MM.1S (cell line): ENCODE data around the gene ZBTB47.

ENCODE experiments used
- DNase-seq: peaks from one replicate; pipeline ENCODE4 v3.0.0-alpha.2; 2015
- H2AFZ ChIP-seq: fragments of 300-600 bp; sonication (generic); 2 replicates; pipeline ENCODE4 v1.6.0; 2016; ENCODE audit warnings: antibody characterized with exemption, low read length
- H3F3A ChIP-seq: fragments of 300-600 bp; sonication (generic); 2 replicates; pipeline ENCODE4 v1.6.1; 2016; ENCODE audit warnings: mild to moderate bottlenecking, antibody characterized with exemption, low read length, moderate library complexity, mixed read lengths; ENCODE audit not compliant: insufficient read depth
- H3K27ac ChIP-seq: fragments of 300-600 bp; sonication (generic); 2 replicates; pipeline ENCODE4 v1.5.1; 2016; ENCODE audit warnings: mild to moderate bottlenecking, low read length
- H3K27me3 ChIP-seq: fragments of 300-600 bp; sonication (generic); replicated peaks from 2 replicates; pipeline ENCODE4 v1.6.0; 2016; ENCODE audit warnings: low read length; ENCODE audit not compliant: insufficient read depth
- H3K36me3 ChIP-seq: fragments of 300-600 bp; sonication (generic); replicated peaks from 2 replicates; pipeline ENCODE4 v1.6.1; 2016; ENCODE audit warnings: mild to moderate bottlenecking, low read length, mixed read lengths; ENCODE audit not compliant: insufficient read depth
- H3K4me1 ChIP-seq: fragments of 300-600 bp; sonication (generic); 2 replicates; pipeline ENCODE4 v1.6.1; 2016; ENCODE audit warnings: low read length, mixed read lengths
- H3K4me2 ChIP-seq: fragments of 300-600 bp; sonication (generic); 2 replicates; pipeline ENCODE4 v1.6.0; 2016; ENCODE audit warnings: low read depth, low read length
- H3K4me3 ChIP-seq: fragments of 300-600 bp; sonication (generic); 2 replicates; pipeline ENCODE4 v1.5.1; 2016; ENCODE audit warnings: low read length, mixed read lengths
- H3K79me2 ChIP-seq: fragments of 300-600 bp; sonication (generic); 2 replicates; pipeline ENCODE4 v1.6.1; 2016; ENCODE audit warnings: mixed run types, low read length, mixed read lengths
- H3K9ac ChIP-seq: fragments of 300-600 bp; sonication (generic); 2 replicates; pipeline ENCODE4 v1.6.1; 2016; ENCODE audit warnings: low read length, mixed read lengths
- H3K9me2 ChIP-seq: fragments of 300-600 bp; sonication (generic); replicated peaks from 2 replicates; pipeline ENCODE4 v1.6.1; 2016; ENCODE audit warnings: mild to moderate bottlenecking, low read length, mixed read lengths; ENCODE audit not compliant: insufficient read depth
- H3K9me3 ChIP-seq: fragments of 300-600 bp; sonication (generic); replicated peaks from 2 replicates; pipeline ENCODE4 v1.6.1; 2016; ENCODE audit warnings: mild to moderate bottlenecking, low read length, mixed read lengths; ENCODE audit not compliant: insufficient read depth
- H4K20me1 ChIP-seq: fragments of 300-600 bp; sonication (generic); 2 replicates; pipeline ENCODE4 v1.6.1; 2016; ENCODE audit warnings: mild to moderate bottlenecking, low read length, moderate library complexity, mixed read lengths; ENCODE audit not compliant: insufficient read depth
- EZH2 ChIP-seq: fragments of 300-600 bp; sonication (generic); optimal IDR thresholded peaks from 2 replicates; pipeline ENCODE3; 2017; ENCODE audit warnings: low read depth, mild to moderate bottlenecking, antibody characterized with exemption, low read length, mixed read lengths
- EZH2phosphoT487 ChIP-seq: fragments of 300-600 bp; sonication (generic); IDR thresholded peaks from 2 replicates; pipeline ENCODE4 v1.6.1; 2018; ENCODE audit warnings: antibody characterized with exemption, low read length
- TF ChIP-seq, protein P1 (sequence below): fragments of 300-600 bp; sonication (generic); IDR thresholded peaks from 2 replicates; pipeline ENCODE4 v1.5.1; 2016; ENCODE audit warnings: antibody characterized with exemption, low read length, mixed read lengths

The ZBTB47 gene

DNA sequence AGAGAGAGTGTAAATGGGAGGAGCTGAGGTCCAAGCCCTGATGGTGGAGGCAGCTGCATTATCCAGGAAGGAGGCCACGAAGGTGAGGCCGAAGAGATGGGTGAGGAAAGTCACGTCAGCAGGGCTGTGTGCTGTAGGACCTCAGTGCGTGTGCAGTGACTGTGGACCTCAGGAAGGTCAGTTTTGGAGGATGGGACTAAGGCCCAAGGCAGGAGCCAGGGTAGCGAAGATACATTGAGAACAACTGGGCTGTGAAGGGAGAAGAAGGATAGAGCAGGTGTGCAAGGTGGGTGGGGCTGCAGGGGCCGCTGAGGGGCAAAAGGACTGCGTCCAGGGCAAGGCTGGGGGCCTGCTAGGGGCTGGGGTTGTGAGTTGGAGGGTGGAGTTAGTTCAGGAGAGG lies 36.7 kb downstream of the ZBTB47 start:
- Histone ChIP-seq H3K4me3 (no peak overlapping the region), H4K20me1 (no peaks in the 10 kb centered on the region), H3K27ac (no peak overlapping the region), H3K36me3 (no peaks in the 10 kb centered on the region), H2AFZ (no peak overlapping the region), H3K79me2 (no peaks in the 10 kb centered on the region), H3K9me2 (no peaks in the 10 kb centered on the region), H3K9me3 (no peaks in the 10 kb centered on the region), H3K4me2 (no peak overlapping the region), H3K4me1 (no peaks in the 10 kb centered on the region), H3F3A (no peaks in the 10 kb centered on the region), H3K9ac (no peak overlapping the region), H3K27me3 (peaks cover 5% of the 10 kb centered on the region)
- DNase-seq, result no peak
- no peak for TF ChIP-seq EZH2phosphoT487
- TF ChIP-seq EZH2, result no peak
- TF ChIP-seq, protein P1, sequence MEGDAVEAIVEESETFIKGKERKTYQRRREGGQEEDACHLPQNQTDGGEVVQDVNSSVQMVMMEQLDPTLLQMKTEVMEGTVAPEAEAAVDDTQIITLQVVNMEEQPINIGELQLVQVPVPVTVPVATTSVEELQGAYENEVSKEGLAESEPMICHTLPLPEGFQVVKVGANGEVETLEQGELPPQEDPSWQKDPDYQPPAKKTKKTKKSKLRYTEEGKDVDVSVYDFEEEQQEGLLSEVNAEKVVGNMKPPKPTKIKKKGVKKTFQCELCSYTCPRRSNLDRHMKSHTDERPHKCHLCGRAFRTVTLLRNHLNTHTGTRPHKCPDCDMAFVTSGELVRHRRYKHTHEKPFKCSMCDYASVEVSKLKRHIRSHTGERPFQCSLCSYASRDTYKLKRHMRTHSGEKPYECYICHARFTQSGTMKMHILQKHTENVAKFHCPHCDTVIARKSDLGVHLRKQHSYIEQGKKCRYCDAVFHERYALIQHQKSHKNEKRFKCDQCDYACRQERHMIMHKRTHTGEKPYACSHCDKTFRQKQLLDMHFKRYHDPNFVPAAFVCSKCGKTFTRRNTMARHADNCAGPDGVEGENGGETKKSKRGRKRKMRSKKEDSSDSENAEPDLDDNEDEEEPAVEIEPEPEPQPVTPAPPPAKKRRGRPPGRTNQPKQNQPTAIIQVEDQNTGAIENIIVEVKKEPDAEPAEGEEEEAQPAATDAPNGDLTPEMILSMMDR, result no peak

DNA sequence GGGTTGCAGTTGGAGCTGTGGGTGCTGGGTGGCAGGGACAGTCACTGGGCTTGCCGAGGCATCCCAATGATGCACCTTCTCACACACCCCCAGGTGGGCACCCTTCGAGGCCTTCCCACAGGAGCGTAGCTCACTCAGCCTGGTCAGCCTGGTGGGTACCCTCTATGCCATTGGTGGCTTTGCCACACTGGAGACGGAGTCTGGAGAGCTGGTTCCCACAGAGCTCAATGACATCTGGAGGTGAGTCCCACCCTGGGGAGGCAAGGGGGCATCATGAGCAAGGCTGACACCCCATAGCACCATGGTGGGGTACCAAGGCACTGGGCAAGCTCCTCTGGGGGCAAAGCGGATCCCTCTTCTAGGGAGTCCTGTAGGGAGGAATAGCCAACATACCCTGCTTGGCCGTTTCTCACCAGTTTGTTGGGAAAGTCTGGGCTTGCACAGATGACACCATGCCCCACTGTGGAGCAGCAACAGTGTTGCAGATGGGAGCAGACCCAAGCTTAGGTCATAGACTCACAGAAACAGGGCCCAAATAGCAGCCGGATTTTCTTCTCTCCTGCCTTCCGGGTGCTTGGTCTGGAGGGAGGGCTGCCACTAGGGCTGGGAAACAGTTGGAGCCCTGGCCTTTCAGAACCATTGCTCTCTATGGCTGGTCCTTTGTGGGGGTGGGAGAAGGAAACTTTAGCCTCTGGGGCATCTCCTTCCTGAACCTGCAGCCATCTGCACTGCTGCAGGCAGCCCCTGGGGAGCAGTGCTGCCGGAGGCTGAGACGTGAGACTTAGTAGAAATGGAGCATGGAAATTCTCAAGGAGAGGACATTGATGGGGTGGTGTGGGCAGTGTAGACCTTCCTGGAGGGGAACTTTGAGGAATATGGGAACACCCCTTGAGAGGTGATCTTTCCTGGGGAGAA lies 37.5 kb downstream of the ZBTB47 start:
- no peak for DNase-seq
- H3K27ac ChIP-seq, result no peak overlapping the region
- peaks cover 8% of the 10 kb centered on the region for H3K27me3 ChIP-seq
- no peaks in the 10 kb centered on the region for H3K4me1 ChIP-seq
- no peak for TF ChIP-seq EZH2phosphoT487
- TF ChIP-seq, protein P1, result no peak
- TF ChIP-seq EZH2, result no peak
- no peaks in the 10 kb centered on the region for H3K9me3 ChIP-seq
- H3K9ac ChIP-seq, result no peak overlapping the region
- no peaks in the 10 kb centered on the region for H3K36me3 ChIP-seq
- H3K4me2 ChIP-seq, result no peak overlapping the region
- no peaks in the 10 kb centered on the region for H3F3A ChIP-seq
- H4K20me1 ChIP-seq, result no peaks in the 10 kb centered on the region
- no peaks in the 10 kb centered on the region for H3K79me2 ChIP-seq
- H3K4me3 ChIP-seq, result no peak overlapping the region
- H2AFZ ChIP-seq, result no peak overlapping the region
- H3K9me2 ChIP-seq, result no peaks in the 10 kb centered on the region

DNA sequence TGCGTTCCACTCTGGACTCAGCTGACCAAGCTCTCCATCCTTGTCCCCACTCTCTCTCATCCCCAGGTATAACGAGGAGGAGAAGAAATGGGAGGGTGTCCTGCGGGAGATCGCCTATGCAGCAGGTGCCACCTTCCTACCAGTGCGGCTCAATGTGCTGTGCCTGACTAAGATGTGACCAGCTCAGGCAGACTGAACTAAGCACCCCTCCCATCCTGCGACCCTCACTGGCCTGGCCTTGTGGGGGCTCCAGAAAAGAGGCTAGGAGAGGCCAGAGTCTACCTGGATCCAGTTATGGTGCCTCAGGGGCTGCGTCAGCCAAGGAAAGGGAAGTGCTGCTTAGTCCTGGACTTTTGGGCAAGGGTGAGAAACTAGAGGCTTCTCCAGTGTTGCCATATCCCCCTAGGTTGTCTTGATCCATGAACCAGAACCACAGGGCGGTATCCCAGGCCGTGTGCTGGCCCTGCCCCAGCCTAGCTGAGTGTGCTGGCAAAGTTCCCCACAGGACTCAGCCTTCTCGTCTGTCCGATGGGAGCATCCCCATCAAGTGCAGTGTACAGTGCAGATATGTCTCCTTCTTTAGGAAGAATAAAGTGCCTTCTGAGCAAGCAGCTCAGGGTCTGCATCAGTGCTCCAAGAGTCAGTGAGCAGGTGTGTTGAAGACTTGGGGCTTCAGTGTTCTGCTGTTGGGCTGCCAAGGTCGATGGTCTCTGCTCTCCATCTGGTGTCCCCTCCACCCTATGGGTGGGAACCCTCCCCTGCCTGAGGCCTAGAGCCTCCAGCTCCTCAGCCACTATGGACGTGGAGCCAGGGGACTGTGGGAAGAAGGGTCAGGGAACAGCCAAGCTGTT lies 38.5 kb downstream of the ZBTB47 start:
- DNase-seq, result no peak
- H3K79me2 ChIP-seq, result no peaks in the 10 kb centered on the region
- no peaks in the 10 kb centered on the region for H3K9me3 ChIP-seq
- no peaks in the 10 kb centered on the region for H3K9me2 ChIP-seq
- H3K4me2 ChIP-seq, result no peak overlapping the region
- H3K4me3 ChIP-seq, result no peak overlapping the region
- TF ChIP-seq EZH2phosphoT487 (no peak), EZH2 (no peak)
- TF ChIP-seq, protein P1, result no peak
- no peaks in the 10 kb centered on the region for H3K4me1 ChIP-seq
- H3F3A ChIP-seq, result no peaks in the 10 kb centered on the region
- peaks cover 8% of the 10 kb centered on the region for H3K27me3 ChIP-seq
- H2AFZ ChIP-seq, result no peak overlapping the region
- H3K36me3 ChIP-seq, result no peaks in the 10 kb centered on the region
- H4K20me1 ChIP-seq, result no peaks in the 10 kb centered on the region
- no peak overlapping the region for H3K9ac ChIP-seq
- no peak overlapping the region for H3K27ac ChIP-seq
